ENCODE results near the gene HNRNPC. TPM values are rescaled to one million over a fixed set of nuclear protein-coding genes. Genes with fewer than 3 reads are reported as not detected.

The HNRNPC gene
- total RNA-seq, 5 donors from 2014 or later (not counting 1 experiment from before 2014, with no cell fraction given): 417 to 530 (median 441) TPM

- no peaks in the 10 kb centered on the region for H3K4me1 ChIP-seq (ENCODE audit: control insufficient read depth in 1 of 2, extremely low read depth in 1 of 2, insufficient read depth in 2 of 2, low read length in 2 of 2)
- H3K4me3 Mint-ChIP-seq: no peak overlapping the region
- H3K4me1 Mint-ChIP-seq: peaks cover 0 to 2% (median 0%) of the 10 kb centered on the region in 3 donors
- H3K27me3 ChIP-seq (replicated peaks in 1 of 2; ENCODE audit: control insufficient read depth in 2 of 2, extremely low read depth in 1 of 2, insufficient read depth in 2 of 2, low read length in 1 of 2): peaks cover 0 to 11% of the 10 kb centered on the region in 2 experiments
- H3K27ac Mint-ChIP-seq: no peak overlapping the region
- no peaks in the 10 kb centered on the region for H3K36me3 ChIP-seq (ENCODE audit: control insufficient read depth in 2 of 2, extremely low read depth in 1 of 2, insufficient read depth in 1 of 2, low read length in 1 of 2)
- WGBS (ENCODE audit: insufficient coverage): 94% methylated on average over 2 of the region's 4 CpGs
- H3K36me3 Mint-ChIP-seq: no peaks in the 10 kb centered on the region
- CTCF ChIA-PET: no interaction called here
- H3K9me3 Mint-ChIP-seq: no peaks in the 10 kb centered on the region
- no peak overlapping the region for H3K4me3 ChIP-seq (ENCODE audit: control insufficient read depth in 1 of 2, extremely low read depth in 1 of 2, low read length in 1 of 2)
- no peak for DNase-seq
- POLR2A ChIA-PET: no interaction called here
- no peak overlapping the region for H3K27ac ChIP-seq (ENCODE audit: low read length)
- H3K9me3 ChIP-seq: no peaks in the 10 kb centered on the region
- H3K27me3 Mint-ChIP-seq: peaks cover 36 to 39% of the 10 kb centered on the region in 2 donors
- ATAC-seq (replicated peaks in 1 of 4): no peak
Observed at GRCh38 chr14:21160061-21160610, 109.1 kb downstream of the HNRNPC start.

Other genes with a start within 250 kb of the HNRNPC start
- gene NDRG2, start 244.4 kb downstream of the HNRNPC start, total RNA-seq: 10 to 100 TPM; 26.1 to 28.2 (median 27.1) TPM
- gene TPPP2, start 239.2 kb downstream of the HNRNPC start, total RNA-seq: not detected
- not detected for gene RNASE13, start 234.6 kb downstream of the HNRNPC start, total RNA-seq
- gene RNASE7, start 227.1 kb downstream of the HNRNPC start, total RNA-seq: not detected
- gene RNASE8, start 211.6 kb downstream of the HNRNPC start, total RNA-seq: not detected
- gene ARHGEF40, start 199.1 kb downstream of the HNRNPC start, total RNA-seq: 1 to 10 TPM in 2 of 5 donors, under 1 TPM in 3; 0.39 to 3.3 (median 0.85) TPM
- 10 to 100 TPM in 1 of 5 donors, 1 to 10 TPM in 4; 7.2 to 12.4 (median 8.1) TPM for gene ZNF219, start 170.8 kb downstream of the HNRNPC start, total RNA-seq
- under 1 TPM in 1 of 5 donors, not detected in 4; 0.49 TPM for gene TMEM253, start 168.4 kb downstream of the HNRNPC start, total RNA-seq
- not detected for gene OR5AU1, start 113.4 kb downstream of the HNRNPC start, total RNA-seq
- gene RPGRIP1, start 10.6 kb upstream of the HNRNPC start, total RNA-seq: under 1 TPM in 2 of 5 donors, not detected in 3; 0.16 to 0.76 TPM
- 10 to 100 TPM; 51.4 to 76.4 (median 71.6) TPM for gene SUPT16H, start 114.6 kb upstream of the HNRNPC start, total RNA-seq
- 100 to 1,000 TPM; 125 to 133 (median 131) TPM for gene CHD8, start 186.7 kb upstream of the HNRNPC start, total RNA-seq
- 10 to 100 TPM; 23.6 to 33.7 (median 27.6) TPM for gene RAB2B, start 207.5 kb upstream of the HNRNPC start, total RNA-seq
- gene TOX4, start 207.8 kb upstream of the HNRNPC start, total RNA-seq: 10 to 100 TPM; 68.7 to 95.6 (median 78.9) TPM
- 10 to 100 TPM; 48.0 to 94.6 (median 91.6) TPM for gene METTL3, start 241.9 kb upstream of the HNRNPC start, total RNA-seq

Measured in T-cell (primary cell).